Kidney (tissue), 14 donors: ENCODE results near the gene GLT6D1. TPM values are rescaled to one million over a fixed set of nuclear protein-coding genes. Genes with fewer than 3 reads are reported as not detected.
A peak's percentile ranks its signal among the peaks of the same experiment; 100 is the strongest.

Experiments
- DNase-seq, 5 donors: peaks; one replicate each; pipeline ENCODE4 v3.0.0-alpha.2; 2013 to 2020
- FAIRE-seq: peaks from 2 replicates; lab custom pipeline; 2012; peaks lifted over from hg19 to GRCh38; lab: Jason Lieb, UNC
- H3K27ac ChIP-seq, 2 donors: one replicate each; pipeline ENCODE4 v1.7.0; 2013; ENCODE audit warnings: low read depth in 2 of 2, low read length in 2 of 2, inconsistent platforms in 1 of 2
- H3K27me3 ChIP-seq: one replicate; pipeline ENCODE4 v1.7.1; 2013; ENCODE audit warnings: low read length, inconsistent platforms; ENCODE audit not compliant: control insufficient read depth, insufficient read depth
- H3K36me3 ChIP-seq, 3 donors: one replicate each; pipeline versions ENCODE4 v1.7.0 to v1.7.1; 2013; ENCODE audit warnings: low read length in 3 of 3, control low read depth in 1 of 3, inconsistent platforms in 1 of 3; ENCODE audit not compliant: insufficient read depth in 3 of 3, control insufficient read depth in 2 of 3
- H3K4me1 ChIP-seq, 3 donors: one replicate each; pipeline versions ENCODE4 v1.7.0 to v1.7.1; 2013; ENCODE audit warnings: low read length in 3 of 3, inconsistent platforms in 1 of 3, low read depth in 1 of 3; ENCODE audit not compliant: control insufficient read depth in 2 of 3, insufficient read depth in 2 of 3
- H3K4me3 ChIP-seq, 3 donors: one replicate each; pipeline versions ENCODE4 v1.7.0 to v1.8.1; 2013; ENCODE audit warnings: low read length in 3 of 3, control low read depth in 1 of 3, inconsistent platforms in 1 of 3
- H3K9ac ChIP-seq, 3 donors: one replicate each; pipeline versions ENCODE4 v1.7.0 to v1.7.1; 2013; ENCODE audit warnings: low read length in 3 of 3, control low read depth in 1 of 3, inconsistent platforms in 1 of 3
- H3K9me3 ChIP-seq, 3 donors: one replicate each; pipeline versions ENCODE4 v1.7.0 to v1.7.1; 2013; ENCODE audit warnings: low read length in 3 of 3, control low read depth in 1 of 3, inconsistent platforms in 1 of 3; ENCODE audit not compliant: control insufficient read depth in 2 of 3, insufficient read depth in 1 of 3
- CTCF ChIP-seq: IDR thresholded peaks from 3 replicates; pipeline ENCODE4 v1.5.1; 2012; ENCODE audit warnings: mild to moderate bottlenecking, moderate library complexity, borderline replicate concordance; ENCODE audit not compliant: insufficient read depth; ENCODE audit errors: extremely low read depth
- intact Hi-C: fragments of 100-400 bp; cut with DNase I; formaldehyde crosslinking; loops from one replicate; pipeline ENCODE4 v1.11.1; 2022
- polyA plus RNA-seq: library from polyadenylated mRNA; stranded (reverse); fragments of 350-450 nt; fragmentation: Illumina TruSeq; extraction: RNeasy Lipid Tissue Mini Kit (QIAGEN cat#74804); gene quantifications from one replicate; pipeline ENCODE4 v1.2.3, GENCODE V29; 2014; ENCODE audit warnings: low read depth, low replicate concordance; ENCODE audit not compliant: insufficient read depth
- total RNA-seq: library from RNA; stranded (reverse); fragmentation: NEBNext Ultra II Directional; extraction: Animal tissue kit (Norgen Biotek cat#: 25700); gene quantifications from one replicate; pipeline ENCODE4 v1.2.1, GENCODE V29; 2021
- donor health status: control.
- donor health status: control.
- donor health status: control.
- donor health status: control.
- donor health status: control.
- donor health status: DM: yes; HTN: yes; CAD: no.
- donor health status: Normal renal cell carcinoma (clear cell type).

The GLT6D1 gene
- total and polyA plus RNA-seq, 2 donors from 2014 or later, result not detected

GRCh38 chr9:135604437-135605237, 34.7 kb downstream of the GLT6D1 start:
- FAIRE-seq (no peak), DNase-seq (peak in 3 of 5 donors; percentile 13 to 74 (median 31))
- no peaks in the 10 kb centered on the region for H3K27me3 ChIP-seq
- H3K9ac ChIP-seq, result no peak overlapping the region
- no peaks in the 10 kb centered on the region for H3K36me3 ChIP-seq
- TF ChIP-seq CTCF, result no peak
- H3K9me3 ChIP-seq, result no peaks in the 10 kb centered on the region
- H3K4me3 ChIP-seq, result no peak overlapping the region
- peaks cover 0 to 4% (median 0%) of the 10 kb centered on the region in 3 donors for H3K4me1 ChIP-seq
- no peak overlapping the region for H3K27ac ChIP-seq
- intact Hi-C loops, result no loop called here

GRCh38 chr9:135602789-135603481, 36.4 kb downstream of the GLT6D1 start:
- Histone ChIP-seq H3K9ac (no peak overlapping the region), H3K36me3 (no peaks in the 10 kb centered on the region), H3K27ac (no peak overlapping the region), H3K4me1 (peaks cover 0 to 4% (median 0%) of the 10 kb centered on the region in 3 donors), H3K27me3 (no peaks in the 10 kb centered on the region), H3K4me3 (no peak overlapping the region), H3K9me3 (no peaks in the 10 kb centered on the region)
- intact Hi-C loops, result no loop called here
- DNase-seq, result peak in 1 of 5 donors; percentile 16
- peak; percentile 76 for TF ChIP-seq CTCF
- FAIRE-seq, result no peak

DNA sequence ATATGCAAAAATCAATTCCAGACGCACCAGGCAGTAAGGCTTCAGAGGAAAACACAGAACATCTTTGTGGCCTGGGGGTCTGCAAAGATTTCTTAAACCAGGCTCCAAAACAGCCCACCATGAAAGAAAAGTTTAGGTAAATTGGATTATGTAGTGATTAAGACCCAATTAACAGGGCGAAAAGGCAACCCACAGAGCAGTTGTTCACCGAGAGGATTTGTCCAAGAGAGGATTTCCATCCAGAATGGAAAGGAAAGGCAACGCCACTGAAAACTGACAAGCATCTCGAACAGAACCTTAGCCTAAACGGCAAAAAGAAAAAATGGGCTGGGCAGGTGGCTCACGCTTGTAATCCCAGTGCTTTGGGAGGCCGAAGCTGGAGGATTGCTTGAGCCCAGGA, 37.4 kb downstream of the GLT6D1 start:
- DNase-seq, result no peak
- intact Hi-C loops, result no loop called here
- TF ChIP-seq CTCF, result no peak
- peaks cover 0 to 4% (median 0%) of the 10 kb centered on the region in 3 donors for H3K4me1 ChIP-seq
- no peak overlapping the region for H3K4me3 ChIP-seq
- no peaks in the 10 kb centered on the region for H3K27me3 ChIP-seq
- H3K27ac ChIP-seq, result no peak overlapping the region
- H3K36me3 ChIP-seq, result no peaks in the 10 kb centered on the region
- no peak for FAIRE-seq
- H3K9ac ChIP-seq, result no peak overlapping the region
- H3K9me3 ChIP-seq, result no peaks in the 10 kb centered on the region
